HG02884 (cell line): ENCODE measurements around the gene TGFB1I1.

Experiments used
- ATAC-seq: cut with Tn5 transposase; IDR thresholded peaks from one replicate; pipeline ENCODE4 v1.9.1; 2021; ENCODE audit warnings: mild to moderate bottlenecking, moderate library complexity; ENCODE audit not compliant: unreplicated experiment

The TGFB1I1 gene

DNA sequence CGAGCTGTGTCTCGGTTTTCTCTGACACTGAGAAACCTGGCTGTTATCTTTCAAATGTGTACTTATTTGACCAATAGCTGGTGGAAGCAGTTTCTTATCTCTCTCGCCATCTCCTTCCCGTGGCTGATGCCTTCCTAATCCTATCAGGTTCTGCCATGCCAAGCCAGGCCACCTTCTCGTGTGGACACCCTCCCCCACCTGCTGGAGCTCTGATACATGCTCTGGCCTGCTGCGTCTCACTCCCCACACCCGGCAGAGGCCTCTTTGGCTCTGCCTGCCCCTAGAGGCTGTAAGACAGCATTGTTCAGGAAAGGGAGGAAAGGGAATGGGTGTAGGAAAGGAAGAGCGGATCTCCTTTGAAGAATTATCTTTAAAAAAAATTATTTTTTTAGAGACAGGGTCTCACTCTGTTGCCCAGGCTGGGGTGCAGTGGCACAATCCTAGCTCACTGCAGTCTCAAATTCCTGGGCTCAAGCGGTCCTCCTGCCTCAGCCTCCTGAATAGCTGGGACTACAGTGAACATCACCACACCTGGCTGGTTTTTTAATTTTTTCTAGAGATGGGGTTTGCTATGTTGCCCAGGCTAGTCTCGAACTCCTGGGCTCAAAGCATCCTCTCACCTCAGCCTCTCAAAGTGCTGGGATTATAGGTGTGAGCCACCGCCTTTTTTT, 20.1 kb upstream of the TGFB1I1 start:
- peak; percentile 51 for ATAC-seq

DNA sequence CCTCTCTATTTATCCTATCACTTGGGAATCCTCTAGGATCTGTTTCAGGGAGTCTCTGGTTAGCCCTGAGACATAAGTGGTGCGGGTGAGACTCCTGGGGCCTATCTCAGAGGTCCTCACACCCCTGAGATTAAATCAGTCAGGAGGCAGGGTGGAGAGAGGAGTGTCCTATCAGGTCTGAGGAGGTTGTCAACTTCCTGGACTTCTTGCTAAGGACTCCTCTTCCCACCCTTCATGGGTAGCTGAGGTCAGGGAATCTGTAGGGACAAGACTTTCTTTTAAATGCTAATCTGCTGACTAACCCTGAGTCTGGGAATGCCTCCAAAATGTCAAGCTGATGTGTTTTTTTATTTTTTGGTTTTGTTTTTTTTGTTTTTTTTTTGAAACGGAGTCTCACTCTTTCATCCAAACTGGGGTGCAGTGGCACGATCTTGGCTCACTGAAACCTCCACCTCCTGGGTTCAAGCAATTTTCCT, 19.3 kb upstream of the TGFB1I1 start:
- no peak for ATAC-seq

DNA sequence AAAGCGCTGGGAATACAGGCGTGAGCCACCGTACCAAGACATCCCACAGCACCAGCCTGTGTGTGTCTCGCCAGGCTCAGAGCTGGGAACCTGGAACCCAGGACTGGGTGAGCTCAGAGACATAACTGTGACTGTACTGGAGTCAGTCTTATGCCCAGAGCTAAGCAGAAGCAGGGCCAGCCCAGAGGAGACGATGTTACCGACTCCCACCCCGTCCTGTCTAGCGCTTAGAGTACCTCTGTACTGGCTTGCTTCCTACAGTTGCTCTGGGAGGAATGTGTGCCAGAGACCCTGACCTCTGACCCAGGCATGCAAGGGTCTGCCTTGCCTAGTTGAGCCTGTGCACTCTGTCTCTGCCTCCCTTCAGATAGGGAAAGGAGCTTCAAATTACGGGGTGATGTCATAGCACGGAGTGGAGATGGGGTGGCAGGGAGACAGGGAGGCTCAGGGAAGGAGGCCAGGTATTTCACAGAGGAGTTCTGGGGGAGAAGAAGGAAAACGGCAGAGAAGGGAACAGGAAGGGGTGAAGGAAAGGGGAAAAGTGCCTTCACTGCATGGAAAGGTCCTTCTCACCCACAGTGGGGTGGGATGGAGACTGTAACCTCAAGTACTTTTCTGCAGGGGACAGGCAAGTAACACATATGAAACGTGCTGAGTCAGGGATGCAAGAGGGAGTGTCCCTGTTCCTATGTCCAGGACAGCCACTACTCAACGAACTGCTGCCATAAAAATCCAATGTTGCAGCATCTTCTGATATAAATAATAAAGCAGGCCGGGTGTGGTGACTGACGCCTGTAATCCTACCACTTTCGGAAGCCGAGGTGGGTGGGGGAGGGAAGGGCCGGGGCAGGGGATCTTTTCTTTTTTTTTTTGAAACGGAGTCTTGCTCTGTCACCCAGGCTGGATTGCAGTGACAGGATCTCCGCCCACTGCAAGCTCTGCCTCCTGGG, 18.4 kb upstream of the TGFB1I1 start:
- ATAC-seq, result no peak

DNA sequence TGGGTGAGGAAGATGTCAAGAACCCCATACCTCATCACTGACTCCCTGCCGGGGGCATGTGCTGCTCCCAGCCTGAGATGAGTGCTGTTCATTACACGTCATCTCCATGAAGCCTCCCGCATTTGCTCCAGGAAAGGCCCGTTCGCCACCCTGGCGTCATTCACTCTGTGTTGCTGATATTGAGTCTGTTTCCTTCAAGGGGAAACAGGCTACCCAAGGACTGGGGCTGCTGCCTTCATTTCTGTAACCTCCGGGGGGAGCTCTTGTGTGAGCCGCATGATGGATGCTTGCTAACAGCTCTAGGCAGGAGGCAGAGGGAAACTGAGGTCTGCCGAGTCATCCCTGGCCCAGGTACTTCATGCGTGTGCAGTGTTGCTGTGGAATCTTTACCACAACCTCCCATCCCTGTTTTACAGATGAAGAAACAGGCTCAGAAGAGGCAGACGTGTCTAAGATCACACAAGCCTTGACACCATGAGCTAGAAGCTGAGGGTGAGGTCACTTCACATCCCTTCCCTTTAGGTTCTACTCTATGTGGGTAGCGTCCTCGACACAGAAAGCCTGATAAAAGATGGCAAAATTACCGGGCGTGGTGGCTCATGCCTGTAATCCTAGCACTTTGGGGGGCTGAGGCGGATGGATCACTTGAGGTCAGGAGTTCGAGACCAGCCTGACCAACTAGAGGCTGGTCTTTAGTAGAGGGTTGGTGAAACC, 16.2 kb upstream of the TGFB1I1 start:
- ATAC-seq, result no peak

DNA sequence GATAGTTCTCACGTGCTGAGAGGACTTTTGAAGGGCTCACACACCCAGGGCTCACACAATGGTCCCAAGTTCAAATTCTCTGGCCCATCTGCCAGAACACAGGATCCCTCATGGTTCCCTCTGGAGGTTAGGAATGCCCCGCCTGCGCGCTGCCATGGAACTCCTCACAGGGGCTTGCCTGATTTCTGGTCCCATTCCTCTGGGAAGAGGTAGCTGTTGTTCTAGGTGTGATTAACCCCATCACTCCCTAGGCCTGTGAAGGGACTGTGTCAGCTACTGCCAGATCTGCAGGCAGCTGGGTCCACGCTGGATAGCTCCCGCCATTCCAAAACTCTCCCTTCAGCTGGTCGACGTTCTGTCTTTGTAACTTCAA, 15.0 kb upstream of the TGFB1I1 start:
- no peak for ATAC-seq

DNA sequence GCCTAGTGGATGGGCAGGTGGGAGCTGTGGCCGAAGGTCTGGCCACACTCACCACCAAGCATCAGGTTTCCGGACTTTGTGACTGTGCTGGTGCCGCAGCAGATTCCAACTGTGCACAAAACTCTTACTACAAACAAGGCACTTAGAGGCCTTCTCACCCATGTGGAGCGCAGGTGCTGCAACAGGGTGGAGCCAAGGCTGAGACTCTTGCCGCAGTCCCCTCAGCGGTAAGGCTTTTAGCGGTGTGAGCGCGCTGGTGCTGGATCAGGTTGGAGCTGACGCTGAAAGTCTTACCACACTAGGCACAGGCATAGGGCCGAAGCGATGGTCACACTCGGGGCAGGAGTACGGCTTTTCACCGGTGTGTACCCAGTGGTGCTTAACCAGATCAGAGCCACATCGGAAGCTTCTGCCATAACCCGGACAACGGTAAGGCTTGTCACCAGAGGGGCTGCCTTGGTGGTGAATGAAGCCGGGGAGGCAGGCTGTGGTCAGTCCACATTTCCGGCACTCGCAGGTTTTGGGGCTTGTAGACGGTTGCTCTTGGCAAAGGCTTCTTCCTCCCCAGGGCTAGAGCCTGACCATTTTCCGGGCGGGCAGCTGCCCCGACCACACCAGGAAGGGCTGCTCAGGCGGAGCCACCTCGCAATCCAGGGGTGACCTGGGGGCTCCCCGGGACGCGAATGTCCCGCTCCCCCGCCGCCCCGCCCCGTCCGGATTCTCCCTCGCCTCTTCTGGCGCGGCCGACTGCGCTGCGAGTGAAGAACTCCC, 13.7 kb upstream of the TGFB1I1 start:
- no peak for ATAC-seq

DNA sequence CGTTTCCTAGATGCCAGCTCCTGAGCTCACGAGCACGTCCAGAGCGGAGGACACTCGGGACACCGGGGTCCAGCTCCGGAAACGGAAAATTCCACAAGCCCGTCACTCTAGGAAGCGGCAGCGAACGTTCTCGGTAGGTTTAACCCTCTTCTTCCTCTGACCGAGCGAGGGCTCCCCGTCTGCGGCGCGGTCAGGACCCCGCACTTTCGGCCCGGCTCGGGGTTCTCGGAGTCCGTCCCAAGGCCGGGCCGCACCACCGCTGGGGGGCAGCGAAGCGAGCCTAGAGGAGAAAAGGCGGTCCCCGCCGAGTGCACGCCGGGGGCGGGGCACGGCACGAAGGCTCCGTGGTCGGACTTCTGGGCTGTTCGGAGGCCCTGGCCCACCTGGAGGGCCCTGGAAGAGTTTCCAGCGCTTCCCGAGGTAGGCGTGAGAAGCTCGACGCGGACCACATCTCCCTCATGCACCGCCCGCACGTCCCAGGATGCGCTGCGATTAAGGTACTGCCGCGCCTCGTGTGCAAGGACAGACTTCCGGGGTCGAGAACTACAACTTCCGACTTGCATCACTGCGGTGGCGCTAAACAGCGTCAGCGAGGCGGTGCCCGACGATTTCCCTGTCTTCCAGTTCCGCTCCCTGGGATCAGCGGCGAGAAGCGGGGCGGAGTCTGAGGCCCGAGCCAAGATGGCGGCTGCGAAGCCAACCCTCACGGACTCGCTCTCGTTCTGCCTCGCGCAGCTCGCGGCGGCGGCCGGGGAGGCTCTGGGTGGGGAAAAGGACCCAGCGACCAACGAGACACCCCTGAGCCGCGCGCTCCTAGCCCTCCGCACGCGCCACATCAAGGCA, 12.9 kb upstream of the TGFB1I1 start, which contains the start of gene ARMC5:
TSS of gene ARMC5 (plus strand) at position 658 of the 843 bp plus-strand sequence. CDS start at position 682, 24 bp downstream.
- peak; percentile 73 for ATAC-seq

DNA sequence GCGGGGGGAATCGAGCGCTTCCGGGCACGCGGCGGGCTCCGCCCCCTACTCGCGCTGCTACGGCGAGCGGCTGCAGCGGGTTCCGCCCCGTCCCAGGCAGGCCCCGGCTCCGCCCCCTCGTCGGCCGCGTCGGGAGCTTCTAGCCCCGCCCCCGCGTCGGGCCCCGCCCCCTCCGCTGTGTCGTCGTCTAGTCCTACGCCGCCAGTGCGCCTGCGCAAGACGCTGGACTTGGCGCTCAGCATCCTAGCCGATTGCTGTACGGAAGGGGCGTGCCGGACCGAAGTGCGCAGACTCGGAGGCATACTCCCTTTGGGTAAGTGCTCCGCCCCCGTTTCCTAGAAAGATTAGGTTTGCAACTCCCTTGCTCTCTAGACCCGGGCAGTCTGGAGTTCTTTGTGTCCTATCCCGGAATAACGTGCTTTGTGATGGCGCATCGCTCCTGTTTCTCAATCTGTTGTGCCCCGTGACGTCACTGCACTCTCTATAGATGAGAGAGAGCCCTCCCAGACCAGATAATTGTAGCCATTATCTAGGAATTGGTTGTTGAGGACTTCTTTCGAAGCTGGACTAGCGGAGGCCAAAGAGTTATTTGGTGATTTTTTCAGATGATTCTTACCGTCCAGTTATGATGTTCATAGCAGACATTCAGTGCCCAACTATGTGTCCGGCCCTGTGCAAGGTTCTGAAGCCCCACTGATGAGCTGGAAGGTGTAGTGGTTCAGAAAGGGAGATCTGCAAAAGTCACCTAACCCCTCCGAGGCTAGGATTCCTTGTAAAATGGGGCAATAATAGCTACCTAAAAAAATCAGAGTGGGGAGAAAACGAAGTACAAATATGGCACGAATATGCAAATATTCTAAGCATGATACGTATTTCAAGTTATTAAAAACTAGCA, 12.0 kb upstream of the TGFB1I1 start:
- ATAC-seq, result peak; percentile 53

DNA sequence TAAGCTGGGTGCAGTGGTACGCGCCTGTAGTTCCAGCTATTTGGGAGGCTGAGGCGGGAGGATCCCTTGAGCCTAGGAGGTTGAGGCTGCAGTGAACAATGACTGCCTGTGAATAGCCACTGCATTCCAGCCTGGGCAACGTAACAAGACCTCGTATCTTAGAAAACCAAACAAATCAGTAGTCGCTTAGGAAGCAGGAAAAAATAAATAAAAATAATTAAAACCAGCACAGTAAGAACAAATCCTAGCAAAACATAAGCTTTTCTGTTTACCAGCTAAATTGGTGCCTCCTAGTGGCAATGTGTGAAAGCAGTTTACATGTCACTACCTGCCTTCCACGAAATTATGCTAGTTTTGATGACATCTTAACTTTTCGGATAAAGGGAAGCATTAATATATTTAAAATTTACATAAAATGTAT, 11.4 kb upstream of the TGFB1I1 start:
- ATAC-seq, result no peak

DNA sequence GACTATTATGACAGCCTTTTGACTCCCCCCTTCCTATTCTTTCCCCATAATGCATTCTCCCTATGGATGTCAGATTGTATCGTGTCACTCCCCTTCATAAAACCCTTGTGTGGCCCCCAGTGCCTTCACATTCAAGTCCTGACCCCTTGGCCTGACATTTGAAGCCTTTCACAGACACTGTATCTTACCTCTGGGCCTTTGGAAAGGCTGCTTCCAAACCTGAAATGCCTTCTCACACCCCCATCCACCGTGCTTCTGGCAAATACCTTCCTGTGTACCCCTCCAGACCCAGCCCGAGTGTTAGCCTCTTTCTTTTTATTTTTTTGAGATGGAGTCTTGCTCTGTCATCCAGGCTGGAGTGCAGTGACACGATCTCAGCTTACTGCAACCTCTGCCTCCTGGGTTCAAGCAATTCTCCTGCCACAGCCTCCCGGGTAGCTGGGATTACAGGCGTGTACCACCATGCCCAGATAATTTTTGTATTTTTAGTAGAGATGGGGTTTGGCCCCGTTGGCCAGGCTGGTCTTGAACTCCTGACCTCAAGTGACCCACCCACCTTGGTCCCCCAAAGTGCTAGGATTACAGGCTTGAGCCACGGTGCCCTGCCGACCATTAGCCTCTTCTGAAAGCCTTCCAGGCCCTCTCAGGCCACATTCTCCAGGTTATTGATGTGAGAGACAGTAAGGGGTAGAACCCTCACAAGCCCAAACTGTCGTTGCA, 10.6 kb upstream of the TGFB1I1 start:
- no peak for ATAC-seq

DNA sequence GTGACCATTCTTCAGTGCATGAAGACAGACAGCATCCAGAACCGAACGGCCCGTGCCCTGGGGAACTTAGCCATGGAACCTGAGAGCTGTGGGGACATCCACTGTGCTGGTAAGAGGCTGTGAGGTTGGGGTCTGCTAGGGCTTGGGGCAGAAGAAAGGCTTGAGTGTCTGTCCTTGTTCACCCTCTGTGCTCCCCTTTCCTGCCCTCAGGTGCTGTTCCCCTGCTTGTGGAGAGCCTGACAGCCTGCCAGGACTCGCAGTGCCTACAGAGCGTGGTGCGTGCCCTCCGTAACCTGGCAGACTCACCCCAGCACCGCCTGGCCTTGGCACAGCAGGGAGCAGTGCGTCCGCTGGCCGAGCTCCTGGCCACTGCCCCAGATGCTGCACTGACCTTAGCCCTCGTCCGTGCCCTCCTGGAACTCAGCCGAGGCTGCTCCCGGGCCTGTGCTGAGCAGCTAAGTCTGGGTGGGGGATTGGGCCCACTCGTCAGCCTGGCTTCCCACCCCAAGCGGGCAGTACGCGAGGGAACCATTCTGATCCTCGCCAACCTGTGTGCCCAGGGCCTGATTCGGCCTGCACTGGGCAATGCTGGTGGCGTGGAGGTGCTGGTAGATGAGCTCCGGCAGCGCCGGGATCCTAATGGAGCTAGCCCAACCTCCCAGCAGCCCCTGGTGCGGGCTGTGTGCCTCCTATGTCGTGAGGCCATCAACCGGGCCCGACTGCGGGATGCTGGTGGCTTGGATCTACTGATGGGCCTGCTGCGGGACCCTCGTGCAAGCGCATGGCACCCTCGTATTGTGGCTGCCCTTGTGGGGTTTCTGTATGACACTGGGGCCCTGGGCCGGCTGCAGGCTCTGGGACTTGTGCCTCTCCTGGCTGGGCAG, 9.8 kb upstream of the TGFB1I1 start:
- no peak for ATAC-seq

DNA sequence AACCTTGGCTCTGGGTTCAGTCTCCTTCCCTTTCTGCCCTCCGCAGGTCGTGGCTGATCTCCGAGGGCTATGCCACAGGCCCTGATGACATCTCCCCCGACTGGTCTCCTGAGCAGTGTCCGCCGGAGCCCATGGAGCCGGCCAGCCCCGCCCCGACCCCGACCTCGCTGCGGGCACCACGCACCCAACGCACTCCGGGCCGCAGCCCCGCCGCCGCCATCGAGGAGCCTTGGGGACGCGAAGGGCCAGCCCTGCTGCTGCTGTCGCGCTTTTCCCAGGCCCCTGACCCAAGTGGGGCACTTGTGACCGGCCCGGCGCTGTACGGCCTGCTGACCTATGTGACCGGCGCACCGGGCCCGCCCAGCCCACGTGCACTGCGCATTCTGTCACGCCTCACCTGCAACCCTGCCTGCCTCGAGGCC, 7.6 kb upstream of the TGFB1I1 start:
- no peak for ATAC-seq

DNA sequence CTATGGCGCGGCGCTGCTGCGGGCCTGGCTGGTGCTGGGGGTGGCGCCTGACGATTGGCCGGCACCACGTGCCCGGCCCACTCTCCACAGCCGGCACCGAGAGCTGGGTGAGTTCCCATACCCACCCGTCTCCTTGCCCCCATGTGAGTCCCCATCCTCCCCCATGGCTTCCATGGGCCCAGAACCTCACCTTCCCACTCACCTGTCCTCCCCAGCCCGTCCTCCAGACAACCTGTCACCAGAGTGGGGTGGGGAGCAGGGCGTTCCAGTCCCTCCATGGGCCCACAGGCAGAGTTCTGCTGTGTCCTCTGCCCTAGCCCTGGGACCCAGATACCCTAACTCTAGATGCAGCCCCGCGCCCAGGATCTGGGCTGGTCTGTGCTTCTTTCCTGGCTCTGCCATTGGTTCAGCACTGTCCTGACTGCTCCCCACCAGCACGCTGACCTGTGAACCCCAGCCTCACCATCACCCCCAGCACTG, 7.1 kb upstream of the TGFB1I1 start:
- ATAC-seq, result no peak

DNA sequence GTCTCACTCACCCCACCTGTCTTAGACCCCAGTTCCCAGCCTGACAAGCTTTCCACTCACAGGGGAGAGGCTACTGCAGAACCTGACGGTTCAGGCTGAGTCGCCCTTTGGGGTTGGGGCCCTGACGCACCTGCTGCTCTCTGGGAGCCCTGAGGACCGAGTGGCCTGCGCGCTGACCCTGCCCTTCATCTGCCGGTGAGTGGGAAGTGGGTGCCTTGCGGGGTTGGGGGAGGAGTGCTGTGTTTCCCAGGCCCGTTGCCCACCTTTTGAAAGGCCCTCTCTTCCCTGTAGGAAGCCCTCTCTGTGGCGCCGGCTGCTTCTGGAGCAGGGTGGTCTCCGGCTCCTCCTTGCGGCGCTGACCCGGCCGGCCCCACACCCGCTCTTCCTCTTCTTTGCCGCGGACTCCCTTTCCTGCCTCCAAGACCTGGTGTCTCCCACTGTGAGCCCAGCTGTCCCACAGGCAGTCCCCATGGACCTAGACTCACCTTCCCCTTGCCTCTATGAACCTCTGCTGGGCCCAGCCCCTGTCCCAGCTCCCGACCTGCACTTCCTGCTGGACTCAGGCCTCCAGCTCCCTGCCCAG, 6.1 kb upstream of the TGFB1I1 start:
- ATAC-seq, result no peak

DNA sequence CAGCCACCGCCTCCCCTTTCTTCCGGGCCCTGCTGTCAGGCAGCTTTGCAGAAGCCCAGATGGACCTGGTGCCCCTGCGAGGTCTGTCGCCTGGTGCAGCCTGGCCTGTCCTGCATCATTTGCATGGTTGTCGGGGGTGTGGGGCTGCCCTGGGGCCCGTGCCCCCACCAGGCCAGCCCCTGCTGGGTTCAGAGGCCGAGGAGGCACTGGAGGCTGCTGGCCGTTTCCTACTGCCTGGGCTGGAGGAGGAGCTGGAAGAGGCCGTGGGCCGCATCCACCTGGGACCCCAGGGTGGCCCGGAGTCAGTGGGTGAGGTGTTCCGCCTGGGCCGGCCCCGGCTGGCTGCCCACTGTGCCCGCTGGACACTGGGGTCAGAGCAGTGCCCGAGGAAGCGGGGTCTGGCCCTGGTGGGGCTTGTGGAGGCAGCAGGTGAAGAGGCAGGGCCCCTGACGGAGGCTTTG, 5.5 kb upstream of the TGFB1I1 start:
- ATAC-seq, result no peak

DNA sequence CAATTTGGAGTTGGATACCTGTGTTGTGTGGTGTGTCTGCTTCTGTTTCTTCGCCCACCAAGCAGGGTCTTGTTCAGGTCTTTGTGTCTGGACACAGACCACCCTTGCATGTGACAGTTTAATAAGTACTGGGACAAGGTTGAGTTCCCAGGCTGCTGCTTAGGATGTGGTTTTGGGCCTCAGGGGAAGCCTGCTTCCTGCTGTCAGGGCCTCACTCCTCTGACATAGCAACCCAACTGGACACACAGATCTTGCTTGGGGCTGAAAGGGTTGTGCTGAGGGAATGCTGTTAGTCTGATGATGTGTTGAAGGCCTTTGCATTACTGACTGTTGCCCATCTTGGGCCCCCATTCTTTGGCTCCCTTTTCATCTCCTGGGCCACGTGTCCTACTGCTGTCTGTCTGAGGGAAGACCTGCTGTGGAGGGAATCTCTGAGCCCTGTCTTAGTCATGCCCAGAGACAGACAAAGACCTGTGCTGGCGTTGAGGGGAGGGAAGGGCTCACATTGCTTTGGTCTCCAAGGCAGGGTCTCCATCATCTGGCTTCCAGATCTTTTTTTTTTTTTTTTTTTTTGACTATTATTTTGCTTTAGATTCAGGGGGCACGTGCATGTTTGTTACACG, 4.7 kb upstream of the TGFB1I1 start:
- no peak for ATAC-seq
